H1 (cell line): ENCODE data around the gene COLEC11. TPM values are rescaled to one million over a fixed set of nuclear protein-coding genes. Genes with fewer than 3 reads are reported as not detected.

ENCODE experiments used
- CTCF ChIA-PET: fragments of 300-600 bp; sonication (Branson Sonifier 250); formaldehyde crosslinking; loops from one replicate; lab custom pipeline; 2021; ENCODE audit not compliant: partially characterized antibody; lab: Charles Lee
- POLR2A ChIA-PET: fragments of 300-600 bp; sonication (Branson Sonifier 250); formaldehyde crosslinking; loops from one replicate; lab custom pipeline; 2021; ENCODE audit warnings: inconsistent platforms; ENCODE audit not compliant: partially characterized antibody; lab: Charles Lee
- DNase-seq, 2 experiments: peaks; one replicate each; pipeline versions ENCODE4 v3.0.0 to v3.0.0-alpha.2; 2010 to 2022; ENCODE audit warnings: low spot score in 2 of 2, low read depth in 1 of 2, mixed read lengths in 1 of 2
- FAIRE-seq: peaks from 2 replicates; lab custom pipeline; 2011; peaks lifted over from hg19 to GRCh38; lab: Jason Lieb, UNC
- H2AFZ ChIP-seq: 2 replicates; pipeline ENCODE4 v1.8.1; 2012; ENCODE audit warnings: low read length, inconsistent platforms
- H2AK5ac ChIP-seq: 2 replicates; pipeline ENCODE4 v1.6.1; 2013; ENCODE audit warnings: low read depth, low read length
- H2BK120ac ChIP-seq: replicated peaks from 2 replicates; pipeline ENCODE3; 2013; ENCODE audit warnings: low read depth, low read length, inconsistent platforms
- H2BK12ac ChIP-seq: 2 replicates; pipeline ENCODE4 v1.6.1; 2013; ENCODE audit warnings: low read depth, low read length
- H2BK15ac ChIP-seq: 2 replicates; pipeline ENCODE4 v1.6.1; 2013; ENCODE audit warnings: low read length
- H2BK20ac ChIP-seq: 2 replicates; pipeline ENCODE4 v1.6.1; 2013; ENCODE audit warnings: low read length
- H2BK5ac ChIP-seq: 2 replicates; pipeline ENCODE4 v1.6.1; 2013; ENCODE audit warnings: low read depth, low read length
- H3K14ac ChIP-seq: 2 replicates; pipeline ENCODE4 v1.6.1; 2013; ENCODE audit warnings: inconsistent platforms; ENCODE audit not compliant: insufficient read length
- H3K18ac ChIP-seq: 2 replicates; pipeline ENCODE4 v1.6.1; 2013; ENCODE audit warnings: low read length; ENCODE audit errors: extremely low read depth
- H3K23ac ChIP-seq: 2 replicates; pipeline ENCODE4 v1.6.1; 2013; ENCODE audit warnings: inconsistent platforms; ENCODE audit not compliant: insufficient read length
- H3K23me2 ChIP-seq: 2 replicates; pipeline ENCODE4 v1.6.1; 2013; ENCODE audit warnings: low read depth, low read length
- H3K27ac ChIP-seq: 2 replicates; pipeline ENCODE4 v1.6.1; 2011; ENCODE audit warnings: low read depth, low read length, inconsistent platforms
- H3K27me3 ChIP-seq, 4 experiments: replicated peaks in 1 of 4; 1 replicate in 1 of 4; 2 replicates in 3 of 4; pipeline versions ENCODE4 v1.6.1 to v1.8.1; 2011 to 2013; ENCODE audit warnings: low read length in 3 of 4, mild to moderate bottlenecking in 3 of 4, inconsistent platforms in 2 of 4, mixed read lengths in 2 of 4, moderate library complexity in 1 of 4; ENCODE audit not compliant: control insufficient read depth in 3 of 4, insufficient read depth in 3 of 4; ENCODE audit errors: extremely low read depth in 1 of 4
- H3K36me3 ChIP-seq, 4 experiments: 2 replicates each; pipeline versions ENCODE4 v1.6.1 to v1.8.1; 2011 to 2013; ENCODE audit warnings: mild to moderate bottlenecking in 4 of 4, low read length in 3 of 4, moderate library complexity in 2 of 4, control low read depth in 1 of 4, inconsistent platforms in 1 of 4; ENCODE audit not compliant: insufficient read depth in 4 of 4, control insufficient read depth in 2 of 4
- H3K4ac ChIP-seq: replicated peaks from 2 replicates; pipeline ENCODE3; 2013; ENCODE audit warnings: low read length, low read depth, mixed read lengths, inconsistent platforms; ENCODE audit not compliant: insufficient read length
- H3K4me1 ChIP-seq, 4 experiments: replicated peaks in 1 of 4; 1 replicate in 1 of 4; 2 replicates in 3 of 4; pipeline versions ENCODE4 v1.6.1 to v1.8.1; 2011 to 2013; ENCODE audit warnings: low read length in 3 of 4, inconsistent platforms in 2 of 4, mixed read lengths in 1 of 4; ENCODE audit not compliant: insufficient read depth in 4 of 4, control insufficient read depth in 3 of 4
- H3K4me2 ChIP-seq, 2 experiments: 2 replicates each; pipeline versions ENCODE4 v1.6.1 to v1.8.1; 2011 to 2013; ENCODE audit warnings: low read depth in 2 of 2, low read length in 2 of 2, control low read depth in 1 of 2, inconsistent platforms in 1 of 2, mild to moderate bottlenecking in 1 of 2; ENCODE audit not compliant: insufficient read depth in 1 of 2
- H3K4me3 ChIP-seq, 4 experiments: fragments of 200-600, 300-600 bp in 1 of 4; sonication (generic), shearing (Covaris generic), sonication (Bioruptor Twin) in 1 of 4; 2 replicates each; pipeline versions ENCODE4 v1.5.1 to v1.8.1; 2011 to 2016; ENCODE audit warnings: low read length in 4 of 4, low read depth in 3 of 4, control low read depth in 2 of 4, inconsistent platforms in 2 of 4, mild to moderate bottlenecking in 2 of 4, mixed read lengths in 1 of 4, moderate library complexity in 1 of 4; ENCODE audit not compliant: insufficient read depth in 2 of 4; ENCODE audit errors: extremely low read depth in 1 of 4
- H3K56ac ChIP-seq: replicated peaks from 2 replicates; pipeline ENCODE3; 2013; ENCODE audit warnings: low read depth, mild to moderate bottlenecking, mixed read lengths, low read length, inconsistent platforms; ENCODE audit not compliant: insufficient read length
- H3K79me1 ChIP-seq: 2 replicates; pipeline ENCODE4 v1.6.1; 2013; ENCODE audit warnings: low read depth, low read length, control low read depth
- H3K79me2 ChIP-seq, 2 experiments: 2 replicates each; pipeline versions ENCODE4 v1.6.1 to v1.8.1; 2012 to 2013; ENCODE audit warnings: low read length in 2 of 2, mild to moderate bottlenecking in 2 of 2, inconsistent platforms in 1 of 2; ENCODE audit not compliant: insufficient read depth in 2 of 2, control insufficient read depth in 1 of 2
- H3K9ac ChIP-seq, 4 experiments: replicated peaks in 1 of 4; 1 replicate in 1 of 4; 2 replicates in 3 of 4; pipeline versions ENCODE4 v1.6.1 to v1.8.1; 2011 to 2013; ENCODE audit warnings: low read depth in 3 of 4, low read length in 3 of 4, control low read depth in 2 of 4, mild to moderate bottlenecking in 2 of 4, moderate library complexity in 2 of 4, inconsistent platforms in 1 of 4; ENCODE audit errors: extremely low read depth in 1 of 4
- H3K9me3 ChIP-seq, 2 experiments: 2 replicates each; pipeline versions ENCODE4 v1.6.1 to v1.8.1; 2012 to 2013; ENCODE audit warnings: mild to moderate bottlenecking in 2 of 2, moderate library complexity in 2 of 2, control low read depth in 1 of 2, inconsistent platforms in 1 of 2, low read depth in 1 of 2, low read length in 1 of 2, mixed read lengths in 1 of 2; ENCODE audit not compliant: insufficient read depth in 2 of 2
- H4K20me1 ChIP-seq, 2 experiments: replicated peaks in 1 of 2; 2 replicates each; pipeline versions ENCODE3 to v1.8.1; 2011 to 2013; ENCODE audit warnings: inconsistent platforms in 2 of 2, low read length in 2 of 2, mild to moderate bottlenecking in 1 of 2; ENCODE audit not compliant: insufficient read depth in 2 of 2, control insufficient read depth in 1 of 2
- H4K5ac ChIP-seq: 2 replicates; pipeline ENCODE4 v1.6.1; 2013; ENCODE audit warnings: low read length, low read depth, mixed read lengths, inconsistent platforms; ENCODE audit not compliant: insufficient read length
- H4K8ac ChIP-seq: 2 replicates; pipeline ENCODE4 v1.8.0; 2013; ENCODE audit warnings: mild to moderate bottlenecking, moderate library complexity, low read length, inconsistent platforms; ENCODE audit not compliant: insufficient read depth; ENCODE audit errors: extremely low read depth
- H4K91ac ChIP-seq: replicated peaks from 2 replicates; pipeline ENCODE3; 2013; ENCODE audit warnings: low read length, mixed read lengths, inconsistent platforms; ENCODE audit not compliant: insufficient read length
- ASH2L ChIP-seq: fragments of 200-600, 300-600 bp; sonication (generic); IDR thresholded peaks from one replicate; pipeline ENCODE4 v1.7.1; 2017; ENCODE audit warnings: low read length
- CBX8 ChIP-seq: fragments of 300-800, 300-1000 bp; sonication (generic); IDR thresholded peaks from 2 replicates; pipeline ENCODE4 v1.7.1; 2016; ENCODE audit warnings: low read depth, low read length, borderline replicate concordance
- CHD2 ChIP-seq: IDR thresholded peaks from 2 replicates; pipeline ENCODE4 v1.6.1; 2012; ENCODE audit warnings: low read length, improper control_type of control experiment
- CREB1 ChIP-seq: IDR thresholded peaks from 2 replicates; pipeline ENCODE4 v1.6.1; 2012; ENCODE audit warnings: inconsistent platforms
- E2F6 ChIP-seq: IDR thresholded peaks from 2 replicates; pipeline ENCODE4 v1.6.1; 2012; ENCODE audit warnings: inconsistent platforms
- KDM1A ChIP-seq: fragments of 200-600, 300-600 bp; sonication (generic); IDR thresholded peaks from 2 replicates; pipeline ENCODE4 v1.7.1; 2016; ENCODE audit warnings: mild to moderate bottlenecking, low read length, borderline replicate concordance
- MAFK ChIP-seq: IDR thresholded peaks from 2 replicates; pipeline ENCODE4 v1.6.1; 2012; ENCODE audit warnings: low read depth, mild to moderate bottlenecking, improper control_type of control experiment, low read length
- MAX ChIP-seq: IDR thresholded peaks from 2 replicates; pipeline ENCODE4 v1.6.1; 2012; ENCODE audit warnings: inconsistent platforms
- NRF1 ChIP-seq: IDR thresholded peaks from 2 replicates; pipeline ENCODE4 v1.6.1; 2011; ENCODE audit warnings: mild to moderate bottlenecking, low read depth, low read length, improper control_type of control experiment
- POLR2A ChIP-seq, 2 experiments: IDR thresholded peaks; 1 replicate in 1 of 2; 2 replicates in 1 of 2; pipeline ENCODE4 v1.6.1; 2011; ENCODE audit warnings: low read depth in 2 of 2, low read length in 2 of 2, mild to moderate bottlenecking in 2 of 2; ENCODE audit errors: control extremely low read depth in 1 of 2
- TCF12 ChIP-seq: IDR thresholded peaks from 2 replicates; pipeline ENCODE4 v1.6.1; 2011; ENCODE audit warnings: low read depth, mild to moderate bottlenecking, low read length
- WGBS, 2 experiments: shearing (Covaris generic) in 1 of 2; methylation state at CpG; one replicate each; pipeline versions ENCODE4 v1.1.6 to v1.1.7; 2013 to 2015; ENCODE audit warnings: low lambda C conversion rate in 2 of 2, mixed read lengths in 2 of 2, inconsistent platforms in 1 of 2, low coverage in 1 of 2, missing lambda C conversion rate in 1 of 2; ENCODE audit not compliant: insufficient replicate concordance in 2 of 2, insufficient coverage in 1 of 2, insufficient read length in 1 of 2; ENCODE audit errors: extremely low coverage in 1 of 2, missing lambda C conversion rate in 1 of 2; 5-methylcytosine and 5-hydroxymethylcytosine counted together
- polyA plus RNA-seq, 7 experiments: library from polyadenylated mRNA; depleted of rRNA in 3 of 7; stranded (reverse) in 5 of 7; unstranded in 2 of 7; fragments of >200 nt in 5 of 7; fragments of 200-250 nt in 2 of 7; gene quantifications; 1 replicate in 5 of 7; 2 replicates in 1 of 7; 4 replicates in 1 of 7; pipeline versions ENCODE4 v1.2.1 to v1.2.3, GENCODE V29; 2011 to 2013; ENCODE audit warnings: missing spikeins in 2 of 7, mixed read lengths in 2 of 7
- total RNA-seq: library from RNA; stranded (reverse); fragmentation: NEBNext Ultra II Directional; extraction: Animal tissue kit (Norgen Biotek cat#: 25700); gene quantifications from 2 replicates; pipeline ENCODE4 v1.2.1, GENCODE V29; 2021
- TF ChIP-seq, protein P1 (sequence below), 3 experiments: IDR thresholded peaks; 1 replicate in 2 of 3; 2 replicates in 1 of 3; pipeline versions ENCODE4 v1.5.1 to v1.6.1; 2011; ENCODE audit warnings: low read length in 3 of 3, mild to moderate bottlenecking in 3 of 3, inconsistent platforms in 2 of 3, low read depth in 1 of 3, moderate library complexity in 1 of 3; ENCODE audit not compliant: insufficient read depth in 1 of 3; ENCODE audit errors: control extremely low read depth in 1 of 3

COLEC11 gene
- total and polyA plus RNA-seq, 2 of the 8 experiments (the other 6 are each of a cell fraction or from before 2014, with no cell fraction given): 0.47 to 0.80 TPM

DNA sequence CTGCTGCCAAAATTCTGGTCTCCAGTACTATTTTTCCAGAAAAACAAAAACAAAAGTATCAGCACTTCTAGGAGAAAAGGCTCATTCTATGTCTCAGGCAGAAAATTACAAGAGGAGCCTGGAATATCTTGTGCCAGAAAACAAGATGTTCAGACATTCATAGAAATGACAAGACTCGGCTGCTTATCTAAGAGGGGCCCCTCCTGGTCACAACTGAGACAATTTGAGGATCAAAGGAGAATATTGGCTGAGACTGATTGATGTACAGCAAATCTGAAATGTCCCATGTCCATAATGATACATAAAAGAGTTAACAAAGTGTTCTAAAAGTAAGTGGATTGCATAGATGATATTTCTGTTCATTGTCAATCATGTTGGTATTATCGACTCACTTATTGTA is 22.3 kb upstream of the COLEC11 start:
- Histone ChIP-seq H3K4ac (no peak overlapping the region), H3K14ac (no peak overlapping the region), H3K23ac (no peak overlapping the region), H2BK5ac (no peak overlapping the region), H4K8ac (no peak overlapping the region), H3K36me3 (peaks cover 5 to 18% (median 11%) of the 10 kb centered on the region in 4 experiments), H4K20me1 (peaks cover 9 to 11% of the 10 kb centered on the region in 2 experiments), H3K27ac (no peak overlapping the region), H3K9me3 (no peaks in the 10 kb centered on the region), H3K4me1 (peaks cover 0 to 4% (median 2%) of the 10 kb centered on the region in 4 experiments; a peak in 2 of 7 replicates), H3K23me2 (peaks cover 4% of the 10 kb centered on the region), H3K4me3 (no peak overlapping the region), H2BK20ac (no peak overlapping the region), H3K9ac (no peak overlapping the region), H2AK5ac (no peak overlapping the region), H3K18ac (no peak overlapping the region), H3K79me2 (peaks cover 7 to 25% of the 10 kb centered on the region in 2 experiments), H2BK15ac (no peak overlapping the region), H3K4me2 (no peak overlapping the region), H2BK12ac (no peak overlapping the region), H3K79me1 (no peaks in the 10 kb centered on the region; the same call in 1 of the 2 replicates), H4K5ac (no peak overlapping the region), H4K91ac (no peak overlapping the region), H2BK120ac (no peak overlapping the region), H3K27me3 (no peaks in the 10 kb centered on the region), H2AFZ (no peak overlapping the region), H3K56ac (no peak overlapping the region)
- FAIRE-seq (no peak), DNase-seq (no peak)
- 88% methylated on average over 2 of the region's 2 CpGs; no CpG with 5 or more reads in 1 of the 2 experiments for WGBS, 2 experiments
- CTCF ChIA-PET: interaction anchor here (1.3 kb wide), 1 partner anchor 13 kb away, joined by 3 read pairs; no protein-coding TSS in a partner anchor
- POLR2A ChIA-PET: interaction anchor here (1.8 to 17.0 kb wide), 2 partner anchors 11 to 15 kb away, joined by 5 to 373 read pairs; partner anchors contain the start of gene RNASEH1
- TF ChIP-seq CREB1: no peak
- TF ChIP-seq TCF12: no peak
- TF ChIP-seq CHD2: no peak
- TF ChIP-seq POLR2A (IDR thresholded peaks at IDR 0.05; ENCODE audit: control extremely low read depth in 1 of 2, low read depth in 2 of 2, low read length in 2 of 2): no peak
- TF ChIP-seq CBX8: no peak
- TF ChIP-seq ASH2L: no peak
- TF ChIP-seq E2F6: no peak
- TF ChIP-seq NRF1: no peak
- TF ChIP-seq MAX: no peak
- TF ChIP-seq MAFK: no peak
- TF ChIP-seq, protein P1, sequence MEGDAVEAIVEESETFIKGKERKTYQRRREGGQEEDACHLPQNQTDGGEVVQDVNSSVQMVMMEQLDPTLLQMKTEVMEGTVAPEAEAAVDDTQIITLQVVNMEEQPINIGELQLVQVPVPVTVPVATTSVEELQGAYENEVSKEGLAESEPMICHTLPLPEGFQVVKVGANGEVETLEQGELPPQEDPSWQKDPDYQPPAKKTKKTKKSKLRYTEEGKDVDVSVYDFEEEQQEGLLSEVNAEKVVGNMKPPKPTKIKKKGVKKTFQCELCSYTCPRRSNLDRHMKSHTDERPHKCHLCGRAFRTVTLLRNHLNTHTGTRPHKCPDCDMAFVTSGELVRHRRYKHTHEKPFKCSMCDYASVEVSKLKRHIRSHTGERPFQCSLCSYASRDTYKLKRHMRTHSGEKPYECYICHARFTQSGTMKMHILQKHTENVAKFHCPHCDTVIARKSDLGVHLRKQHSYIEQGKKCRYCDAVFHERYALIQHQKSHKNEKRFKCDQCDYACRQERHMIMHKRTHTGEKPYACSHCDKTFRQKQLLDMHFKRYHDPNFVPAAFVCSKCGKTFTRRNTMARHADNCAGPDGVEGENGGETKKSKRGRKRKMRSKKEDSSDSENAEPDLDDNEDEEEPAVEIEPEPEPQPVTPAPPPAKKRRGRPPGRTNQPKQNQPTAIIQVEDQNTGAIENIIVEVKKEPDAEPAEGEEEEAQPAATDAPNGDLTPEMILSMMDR (IDR thresholded peaks at IDR 0.05; ENCODE audit: control extremely low read depth in 1 of 3, insufficient read depth in 1 of 3, low read depth in 1 of 3, low read length in 3 of 3): no peak
- TF ChIP-seq KDM1A: no peak
